ENCODE data around the gene FAM117A.
"Not testable (repeated sequence)": the region's sequence is repeated elsewhere in the genome, so short reads cannot be mapped to it uniquely, and the experiment has no call there.

FAM117A gene

GRCh38 chr17:49739641-49740271, 24.2 kb downstream of the FAM117A start:
- peak; percentile 69 to 74 for DNase-seq (ENCODE audit: low read depth in 2 of 2)

DNA sequence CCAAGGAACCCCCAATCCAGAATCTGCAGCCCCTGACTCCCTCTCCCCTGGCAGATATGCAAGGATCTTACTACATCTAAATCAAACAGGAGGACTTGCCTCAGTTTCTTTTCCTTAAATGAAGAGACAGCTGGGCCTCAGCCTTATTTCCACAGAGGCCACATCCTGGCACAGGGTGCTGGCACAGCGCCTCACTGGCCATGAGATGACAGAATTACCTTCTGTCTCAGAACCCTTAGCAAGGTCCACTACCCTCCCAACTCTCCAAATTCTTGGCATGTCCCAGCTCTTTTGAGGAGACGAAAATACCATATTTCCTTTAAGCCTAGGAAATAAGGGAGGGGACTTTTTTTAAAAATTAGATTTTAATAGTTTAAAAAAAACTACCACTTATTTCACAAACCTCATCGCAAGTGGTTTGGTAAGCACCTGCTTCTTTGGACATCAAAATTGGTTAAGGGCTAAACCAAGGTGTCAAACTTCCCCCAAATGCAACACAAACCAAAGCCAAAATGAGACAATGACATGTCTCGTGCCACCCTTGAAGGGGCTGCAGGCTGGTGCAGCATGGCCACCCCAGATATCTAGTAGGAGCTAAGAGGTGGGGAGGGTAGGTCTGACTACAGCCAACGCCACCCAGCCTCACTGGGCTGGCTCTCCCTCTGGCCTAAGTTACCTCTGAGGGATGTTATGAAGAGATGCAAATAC, 25.3 kb downstream of the FAM117A start:
- no peak for DNase-seq (ENCODE audit: low read depth in 2 of 2)

DNA sequence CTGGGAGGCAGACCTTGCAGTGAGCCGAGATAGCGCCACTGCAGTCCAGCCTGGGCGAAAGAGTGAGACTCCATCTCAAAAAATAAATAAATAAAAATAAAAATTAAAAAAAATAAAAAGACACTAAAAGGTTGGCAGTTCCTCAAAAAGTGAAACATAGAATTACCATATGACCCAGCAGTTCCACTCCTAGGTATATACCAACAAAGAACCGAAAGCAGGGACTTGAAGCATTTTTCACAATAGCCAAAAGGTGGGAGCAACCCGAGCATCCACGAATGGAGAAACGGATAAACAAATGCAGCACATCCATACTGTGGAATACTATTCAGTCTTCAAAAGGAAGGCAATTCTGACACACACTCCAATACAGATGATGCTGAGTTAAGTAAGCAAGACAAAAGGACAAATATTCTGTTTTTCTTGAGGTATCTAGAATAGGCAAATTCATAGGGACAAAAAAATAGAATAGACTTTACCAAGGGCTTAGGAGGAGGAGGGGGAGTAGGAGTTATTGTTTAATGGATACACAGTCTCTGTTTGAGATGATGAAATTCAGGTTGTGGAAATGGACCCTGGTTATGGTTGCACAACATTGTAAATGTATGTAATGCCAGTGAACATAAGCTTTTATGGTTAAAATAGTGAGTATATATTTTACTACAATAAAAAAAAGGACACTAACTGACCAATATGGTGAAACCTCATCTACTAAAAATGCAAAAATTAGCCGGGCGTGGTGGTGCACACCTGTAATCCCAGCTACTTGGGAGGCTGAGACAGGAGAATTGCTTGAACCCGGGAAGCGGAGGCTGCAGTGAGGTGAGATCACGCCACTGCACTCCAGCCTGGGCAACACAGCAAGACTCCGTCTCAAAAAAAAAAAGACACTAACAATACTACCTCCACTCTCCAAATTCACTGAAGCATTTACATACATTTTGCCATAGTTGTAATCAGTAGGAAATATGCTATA, 29.1 kb downstream of the FAM117A start:
- no peak for DNase-seq (ENCODE audit: low read depth in 2 of 2)

- no peak for DNase-seq (ENCODE audit: low read depth in 2 of 2)
These were observed 32.5 kb downstream of the FAM117A start for GRCh38 chr17:49731435-49731831.

- no peak for DNase-seq (ENCODE audit: low read depth in 2 of 2)
These were observed 33.0 kb downstream of the FAM117A start for GRCh38 chr17:49730785-49731434.

DNA sequence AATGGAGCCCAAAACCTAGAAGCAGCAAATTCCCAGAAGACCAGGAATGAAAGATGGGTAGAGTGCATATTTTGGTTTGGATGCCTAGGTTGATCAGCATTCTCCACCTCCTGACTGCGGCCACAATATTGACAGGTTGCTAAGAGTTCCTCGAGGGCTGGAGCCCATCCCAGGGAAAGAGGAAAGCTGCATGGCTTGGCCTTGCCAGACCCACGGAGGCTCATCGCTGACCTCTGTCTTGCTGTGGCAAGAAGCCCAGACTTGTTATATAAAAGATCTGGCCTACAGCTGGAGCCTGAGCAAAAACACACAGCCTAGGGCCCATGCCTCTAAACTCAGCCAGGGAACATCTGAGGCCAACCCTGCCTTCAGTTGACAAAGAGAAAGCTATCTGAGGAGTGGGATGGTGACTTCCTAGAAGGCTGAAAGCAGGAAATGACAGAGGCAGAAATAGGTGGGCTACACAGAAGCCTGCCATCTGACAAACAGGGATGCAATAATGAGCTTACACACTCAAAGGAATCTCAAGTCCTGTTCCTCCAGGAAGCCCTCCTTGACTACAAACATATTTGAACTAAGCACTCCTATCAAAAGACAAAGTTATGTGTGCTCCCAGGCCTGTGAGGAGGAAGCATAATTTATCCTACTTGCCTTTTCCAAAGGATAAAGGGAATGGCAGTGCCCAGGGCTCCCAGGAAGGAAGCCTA, 33.7 kb downstream of the FAM117A start:
- DNase-seq (ENCODE audit: low read depth in 2 of 2): no peak

DNA sequence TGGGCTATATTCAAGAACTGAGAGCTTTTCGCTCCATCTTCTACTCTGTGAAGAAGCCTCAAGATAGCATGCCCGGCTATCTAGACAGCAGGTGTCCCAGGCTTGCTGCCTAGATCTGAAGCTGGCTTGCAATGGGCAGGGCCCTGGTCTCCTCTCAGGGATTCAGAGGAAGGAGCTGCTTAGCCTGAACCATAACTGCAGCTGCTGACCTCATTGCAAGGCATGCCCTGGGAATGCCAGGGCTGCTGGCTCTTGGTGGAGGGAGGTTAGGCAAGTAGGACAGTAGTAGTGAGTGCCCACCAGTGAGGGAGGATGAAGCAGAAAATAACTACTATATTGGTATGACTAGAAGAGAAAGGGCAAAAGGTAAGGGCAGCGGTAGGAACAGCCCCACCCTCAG, 34.9 kb downstream of the FAM117A start:
- no peak for DNase-seq (ENCODE audit: low read depth in 2 of 2)

DNA sequence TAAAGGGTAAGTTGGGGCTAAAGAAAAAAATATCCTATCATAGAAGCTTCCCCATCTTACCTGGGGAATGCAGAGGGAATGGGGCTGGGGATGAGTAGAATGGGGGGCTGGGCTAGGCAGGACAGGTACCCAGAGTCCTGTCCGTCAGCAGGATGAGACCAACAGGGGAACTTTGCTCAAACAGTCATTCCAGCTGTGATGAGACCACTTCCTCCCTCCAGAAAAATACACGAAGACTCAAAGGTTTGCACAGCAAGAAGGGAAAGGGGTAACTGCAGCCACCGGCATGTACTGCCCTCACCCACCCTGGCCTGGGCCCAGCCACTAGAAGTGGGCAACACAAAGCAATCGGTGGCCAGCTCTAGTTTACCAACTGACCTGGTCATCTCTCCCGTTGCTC, 35.5 kb downstream of the FAM117A start:
- DNase-seq (ENCODE audit: low read depth in 2 of 2): no peak

DNA sequence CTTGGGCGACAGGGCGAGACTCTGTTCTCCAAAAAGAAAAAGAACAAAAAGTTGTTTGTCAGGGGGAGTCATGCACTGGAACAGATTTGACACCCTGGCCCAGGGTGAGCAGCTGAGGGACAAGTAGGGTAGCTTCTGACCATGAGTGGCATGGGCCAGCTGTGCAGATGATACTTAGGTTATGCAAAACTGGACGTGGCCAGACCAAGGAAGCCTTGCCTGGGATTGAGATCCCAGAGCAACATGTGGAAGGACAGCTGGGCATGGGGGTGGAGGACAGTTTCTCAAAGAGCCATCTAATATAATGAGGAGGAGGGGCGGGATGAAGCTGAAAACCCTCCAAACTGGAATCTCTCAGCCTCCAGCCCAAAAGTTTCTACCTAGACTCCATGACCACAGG, 36.6 kb downstream of the FAM117A start:
- no peak for DNase-seq (ENCODE audit: low read depth in 2 of 2)

DNA sequence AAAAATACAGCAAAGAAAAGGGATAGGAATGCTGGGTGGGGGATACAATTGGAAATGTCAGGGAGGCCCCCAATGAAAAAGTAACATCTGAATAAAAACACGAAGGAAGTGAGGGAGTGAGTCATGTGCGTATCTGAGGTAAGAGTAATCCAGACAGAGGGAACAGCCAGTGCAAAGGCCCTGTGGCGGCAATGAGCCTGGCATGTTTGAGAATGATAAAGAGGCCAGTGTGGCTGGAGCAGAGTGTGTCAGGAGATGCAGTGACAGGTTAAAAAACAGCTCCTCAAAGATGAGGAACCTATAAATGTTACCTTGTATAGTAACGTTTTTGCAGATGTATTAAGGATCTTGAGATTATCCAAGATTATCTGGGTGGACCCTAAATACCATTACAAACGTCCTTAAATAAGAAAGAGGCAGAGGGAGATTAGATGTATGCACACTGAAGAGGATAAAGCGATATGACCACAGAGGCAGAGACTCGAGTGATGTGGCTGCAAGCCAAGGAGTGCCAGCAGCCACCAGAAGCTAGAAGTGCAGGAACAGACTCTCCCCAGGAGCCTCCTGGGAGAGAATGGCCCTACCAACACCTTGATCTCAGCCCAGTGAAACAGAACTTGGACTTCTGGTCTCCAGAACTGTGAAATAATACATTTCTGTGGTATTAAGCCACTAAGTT, 38.3 kb downstream of the FAM117A start:
- DNase-seq (ENCODE audit: low read depth in 2 of 2): no peak

DNA sequence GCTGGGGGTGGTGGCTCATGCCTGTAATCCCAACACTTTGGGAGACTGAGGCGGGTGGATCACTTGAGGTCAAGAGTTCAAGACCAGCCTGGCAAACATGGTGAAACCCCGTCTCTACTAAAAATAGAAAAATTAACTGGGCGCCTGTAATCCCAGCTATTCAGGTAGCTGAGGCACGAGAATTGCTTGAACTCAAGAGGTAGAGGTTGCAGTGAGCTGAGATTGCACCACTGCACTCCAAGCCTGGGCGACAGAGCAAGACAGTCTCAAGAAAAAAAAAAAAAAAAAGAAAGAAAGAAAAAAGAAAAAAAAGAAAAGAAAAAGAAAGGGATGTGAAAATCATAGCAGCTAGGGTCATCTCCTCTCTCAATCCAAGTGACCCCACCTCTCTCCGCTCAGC, 39.4 kb downstream of the FAM117A start:
- DNase-seq (ENCODE audit: low read depth in 2 of 2): not testable (repeated sequence)

- no peak for DNase-seq (ENCODE audit: low read depth in 2 of 2)
These were observed 40.5 kb downstream of the FAM117A start for GRCh38 chr17:49723423-49723822.

DNA sequence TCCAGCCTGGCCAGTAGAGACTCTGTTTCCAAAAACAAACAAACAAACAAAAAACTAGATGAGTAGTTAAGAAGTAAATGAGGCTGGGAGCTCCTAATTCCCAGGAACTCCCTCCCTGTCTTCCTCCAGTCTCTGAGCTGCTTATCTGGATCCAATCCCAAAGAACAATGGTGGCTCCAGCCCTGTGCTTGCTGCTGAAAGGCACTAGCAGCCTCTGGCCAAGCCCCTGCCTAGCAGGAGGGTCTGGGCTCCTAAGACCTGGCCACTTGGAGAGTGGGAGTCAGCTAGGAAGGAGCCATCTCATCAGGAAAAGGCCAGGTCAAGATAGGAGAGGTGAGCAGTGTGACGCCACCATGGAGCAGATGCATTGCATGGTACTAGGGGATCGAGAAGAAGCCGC, 41.9 kb downstream of the FAM117A start:
- no peak for DNase-seq (ENCODE audit: low read depth in 2 of 2)

GRCh38 chr17:49717371-49717861, 46.5 kb downstream of the FAM117A start:
- DNase-seq (ENCODE audit: low read depth in 2 of 2): peak in 1 of 2 donors; percentile 44

GRCh38 chr17:49716668-49717364, 47.1 kb downstream of the FAM117A start:
- no peak for DNase-seq (ENCODE audit: low read depth in 2 of 2)

DNA sequence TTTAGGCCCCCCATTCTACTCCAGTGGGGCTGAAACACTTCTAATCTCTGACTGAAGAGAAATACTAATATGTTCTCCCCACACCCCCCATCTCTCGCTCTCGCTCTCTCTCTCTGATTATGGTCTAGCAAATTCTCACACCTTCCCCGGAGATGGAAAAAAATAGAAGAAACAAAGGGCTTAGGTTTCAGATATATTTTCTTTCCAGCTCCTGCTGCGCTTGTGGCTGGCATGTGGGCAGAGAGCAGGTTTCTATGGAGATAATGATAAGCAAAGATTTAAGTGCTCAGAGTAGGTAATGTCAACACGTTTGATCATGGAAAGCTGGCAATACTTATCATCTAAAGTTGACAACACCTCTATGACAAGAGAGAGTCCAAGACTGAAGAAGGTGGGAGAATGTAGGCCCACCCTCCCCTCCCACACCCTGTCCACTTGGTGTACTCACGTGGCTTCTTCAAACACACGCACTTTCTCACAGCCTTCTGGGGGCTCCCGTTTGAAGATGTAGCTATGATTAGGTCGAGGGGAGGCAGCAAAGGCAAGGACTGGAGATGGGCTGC, 48.1 kb downstream of the FAM117A start:
- peak; percentile 44 to 56 for DNase-seq (ENCODE audit: low read depth in 2 of 2)

- DNase-seq (ENCODE audit: low read depth in 2 of 2): no peak
These were observed 48.7 kb downstream of the FAM117A start for GRCh38 chr17:49715216-49715615.

DNA sequence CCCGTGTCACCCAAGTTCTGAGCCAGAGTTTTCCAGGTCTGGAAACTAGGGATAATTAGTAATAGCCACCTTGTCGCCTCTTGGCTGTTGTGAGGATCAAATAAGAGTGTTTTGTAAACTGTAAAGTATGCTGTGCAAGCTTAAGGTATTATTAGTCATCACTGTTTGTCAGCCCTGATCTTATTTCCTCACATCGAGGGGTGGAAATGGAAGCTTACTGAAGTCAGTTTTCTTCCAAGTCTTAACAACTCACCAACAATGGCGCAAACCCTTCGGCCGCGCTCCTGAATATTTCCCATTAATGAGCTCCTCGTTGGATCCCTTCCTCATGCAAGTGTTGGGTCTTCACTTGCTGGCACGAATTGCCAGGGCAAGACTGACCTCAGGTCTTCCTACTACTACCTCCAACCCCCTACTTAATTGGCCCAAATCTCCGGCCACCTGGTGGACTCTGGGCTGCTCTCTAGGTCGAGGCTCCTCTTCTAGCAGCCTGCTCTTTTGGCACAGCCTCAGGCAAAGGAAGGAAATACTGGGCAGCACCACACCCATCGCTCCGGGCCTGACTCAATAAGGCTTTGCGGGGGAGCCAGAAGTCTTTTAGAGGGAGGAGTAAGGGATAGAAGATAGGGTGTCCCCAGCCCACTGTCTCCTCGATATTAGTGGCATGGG, 55.3 kb downstream of the FAM117A start:
- no peak for DNase-seq (ENCODE audit: low read depth in 2 of 2)

Data from stimulated activated CD8-positive, alpha-beta memory T cell treated with anti-CD3 and anti-CD28 coated beads, Interleukin-15, amount 100 ng/mL, for 48 hours (primary cell).